ENCODE data around the gene MBNL1. TPM values are rescaled to one million over a fixed set of nuclear protein-coding genes. Genes with fewer than 3 reads are reported as not detected.

Gene MBNL1
- total RNA-seq, 1 donor from 2014 or later, result 14.7 TPM

DNA sequence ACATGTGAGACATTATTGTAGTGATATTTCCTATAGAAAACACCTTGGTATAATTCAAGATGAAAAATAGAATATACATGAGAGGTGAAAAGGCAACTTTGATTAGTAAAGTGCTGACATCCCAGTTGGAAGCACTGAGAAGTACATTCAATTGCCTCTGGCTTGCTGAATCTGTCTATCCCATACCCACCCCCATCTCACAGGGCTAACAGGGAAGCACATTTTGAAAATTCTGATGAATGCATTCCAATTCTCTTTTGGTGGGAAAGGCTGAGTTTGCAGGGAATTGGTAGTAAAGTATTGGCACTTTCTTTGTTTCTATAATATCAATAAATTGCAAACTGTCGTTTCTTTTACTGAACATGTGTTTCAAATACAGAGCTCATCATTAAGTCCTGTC, 122.9 kb downstream of the MBNL1 start:
- Histone ChIP-seq H2AFZ (replicated peaks) (no peak overlapping the region), H3K27ac (no peak overlapping the region), H3K4me2 (no peak overlapping the region), H3K9me3 (ENCODE audit: low read depth) (no peaks in the 10 kb centered on the region), H3F3A (ENCODE audit: low read depth) (no peaks in the 10 kb centered on the region), H4K20me1 (ENCODE audit: low read depth) (no peaks in the 10 kb centered on the region), H3K9ac (no peak overlapping the region), H3K36me3 (no peaks in the 10 kb centered on the region), H3K4me3 (no peak overlapping the region), H3K4me1 (peaks cover 5% of the 10 kb centered on the region), H3K27me3 (no peaks in the 10 kb centered on the region), H3K79me2 (ENCODE audit: low read depth) (peaks cover under 1% of the 10 kb centered on the region)
- H3K27ac Mint-ChIP-seq, result no peak overlapping the region
- no peaks in the 10 kb centered on the region for H3K27me3 Mint-ChIP-seq (ENCODE audit: insufficient read depth, low read depth)
- H3K4me1 Mint-ChIP-seq, result peaks cover 19% of the 10 kb centered on the region
- peaks cover 7% of the 10 kb centered on the region for H3K36me3 Mint-ChIP-seq
- no peak overlapping the region for H3K4me3 Mint-ChIP-seq
- TF ChIP-seq EZH2phosphoT487 (IDR thresholded peaks at IDR 0.05) (no peak), EZH2 (IDR thresholded peaks at IDR 0.05) (no peak)
- TF ChIP-seq, protein P1, sequence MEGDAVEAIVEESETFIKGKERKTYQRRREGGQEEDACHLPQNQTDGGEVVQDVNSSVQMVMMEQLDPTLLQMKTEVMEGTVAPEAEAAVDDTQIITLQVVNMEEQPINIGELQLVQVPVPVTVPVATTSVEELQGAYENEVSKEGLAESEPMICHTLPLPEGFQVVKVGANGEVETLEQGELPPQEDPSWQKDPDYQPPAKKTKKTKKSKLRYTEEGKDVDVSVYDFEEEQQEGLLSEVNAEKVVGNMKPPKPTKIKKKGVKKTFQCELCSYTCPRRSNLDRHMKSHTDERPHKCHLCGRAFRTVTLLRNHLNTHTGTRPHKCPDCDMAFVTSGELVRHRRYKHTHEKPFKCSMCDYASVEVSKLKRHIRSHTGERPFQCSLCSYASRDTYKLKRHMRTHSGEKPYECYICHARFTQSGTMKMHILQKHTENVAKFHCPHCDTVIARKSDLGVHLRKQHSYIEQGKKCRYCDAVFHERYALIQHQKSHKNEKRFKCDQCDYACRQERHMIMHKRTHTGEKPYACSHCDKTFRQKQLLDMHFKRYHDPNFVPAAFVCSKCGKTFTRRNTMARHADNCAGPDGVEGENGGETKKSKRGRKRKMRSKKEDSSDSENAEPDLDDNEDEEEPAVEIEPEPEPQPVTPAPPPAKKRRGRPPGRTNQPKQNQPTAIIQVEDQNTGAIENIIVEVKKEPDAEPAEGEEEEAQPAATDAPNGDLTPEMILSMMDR (IDR thresholded peaks at IDR 0.05), result no peak
- no peaks in the 10 kb centered on the region for H3K9me3 Mint-ChIP-seq
- no peak for DNase-seq (ENCODE audit: low spot score)

DNA sequence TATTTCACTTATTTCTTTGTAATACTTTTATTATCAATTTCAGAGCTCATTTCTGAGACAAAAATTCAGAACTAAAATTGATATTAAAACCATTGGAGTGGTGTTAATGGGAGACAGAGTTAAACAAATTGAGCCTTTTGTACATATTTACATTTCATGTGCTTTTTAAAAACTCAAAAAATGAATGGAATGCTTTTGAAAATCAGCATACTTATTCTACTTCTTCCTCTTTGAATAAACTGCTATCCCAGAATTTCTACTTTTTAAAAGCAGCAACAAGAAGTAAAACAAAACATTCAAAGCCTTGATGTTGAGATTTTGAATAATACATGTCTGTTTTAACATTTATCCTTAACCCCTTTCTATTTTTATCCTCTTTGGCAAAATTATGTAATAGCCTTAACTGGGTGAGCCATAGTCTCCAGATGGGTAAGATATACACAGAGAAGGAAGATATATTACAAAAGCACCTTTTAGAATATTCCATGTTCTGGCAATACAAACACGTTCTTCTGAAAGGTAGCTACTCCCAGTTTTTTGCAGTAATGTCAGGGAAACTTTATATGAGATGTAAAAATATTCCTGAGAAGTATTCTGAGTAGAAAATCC, 123.6 kb downstream of the MBNL1 start:
- Histone ChIP-seq H3K9ac (no peak overlapping the region), H3K79me2 (ENCODE audit: low read depth) (no peaks in the 10 kb centered on the region), H2AFZ (replicated peaks) (no peak overlapping the region), H3K36me3 (no peaks in the 10 kb centered on the region), H3K4me1 (peaks cover 5% of the 10 kb centered on the region), H4K20me1 (ENCODE audit: low read depth) (no peaks in the 10 kb centered on the region), H3K27me3 (no peaks in the 10 kb centered on the region), H3K27ac (no peak overlapping the region), H3F3A (ENCODE audit: low read depth) (no peaks in the 10 kb centered on the region), H3K4me2 (no peak overlapping the region), H3K9me3 (ENCODE audit: low read depth) (no peaks in the 10 kb centered on the region), H3K4me3 (no peak overlapping the region)
- H3K4me3 Mint-ChIP-seq, result no peak overlapping the region
- no peaks in the 10 kb centered on the region for H3K27me3 Mint-ChIP-seq (ENCODE audit: insufficient read depth, low read depth)
- H3K4me1 Mint-ChIP-seq, result peaks cover 19% of the 10 kb centered on the region
- no peak overlapping the region for H3K27ac Mint-ChIP-seq
- H3K36me3 Mint-ChIP-seq, result peaks cover 6% of the 10 kb centered on the region
- no peaks in the 10 kb centered on the region for H3K9me3 Mint-ChIP-seq
- TF ChIP-seq, protein P1 (IDR thresholded peaks at IDR 0.05), result no peak
- TF ChIP-seq EZH2 (IDR thresholded peaks at IDR 0.05) (no peak), EZH2phosphoT487 (IDR thresholded peaks at IDR 0.05) (no peak)
- DNase-seq (ENCODE audit: low spot score), result no peak

DNA sequence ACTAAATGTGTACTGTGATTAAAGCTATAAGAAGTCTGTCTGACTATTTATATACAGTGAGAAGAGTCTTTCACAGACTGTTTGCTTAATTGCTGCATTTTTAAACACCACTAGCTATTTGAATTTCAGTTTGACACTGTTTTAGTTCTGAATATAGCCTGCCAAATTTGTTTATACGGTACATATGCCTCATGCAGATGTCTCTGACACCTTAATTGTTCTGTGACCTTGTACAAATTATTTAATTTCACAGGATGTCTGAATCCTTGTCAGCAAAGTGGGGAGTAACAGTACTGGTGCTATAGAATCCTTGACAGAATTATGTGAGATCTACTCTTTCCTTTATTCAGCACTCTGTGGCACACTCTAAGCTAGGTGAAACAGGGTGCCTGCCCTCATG, 125.5 kb downstream of the MBNL1 start:
- no peak overlapping the region for H3K4me2 ChIP-seq
- no peak for DNase-seq (ENCODE audit: low spot score)
- H3K9ac ChIP-seq, result no peak overlapping the region
- peaks cover 9% of the 10 kb centered on the region for H3K4me1 ChIP-seq
- Mint-ChIP-seq H3K9me3 (no peaks in the 10 kb centered on the region), H3K27ac (no peak overlapping the region), H3K36me3 (peaks cover 5% of the 10 kb centered on the region), H3K4me3 (no peak overlapping the region), H3K4me1 (peaks cover 19% of the 10 kb centered on the region), H3K27me3 (ENCODE audit: insufficient read depth, low read depth) (no peaks in the 10 kb centered on the region)
- H3F3A ChIP-seq (ENCODE audit: low read depth), result no peaks in the 10 kb centered on the region
- no peak overlapping the region for H3K4me3 ChIP-seq
- no peaks in the 10 kb centered on the region for H3K79me2 ChIP-seq (ENCODE audit: low read depth)
- no peaks in the 10 kb centered on the region for H3K9me3 ChIP-seq (ENCODE audit: low read depth)
- H4K20me1 ChIP-seq (ENCODE audit: low read depth), result no peaks in the 10 kb centered on the region
- no peaks in the 10 kb centered on the region for H3K27me3 ChIP-seq
- H3K27ac ChIP-seq, result no peak overlapping the region
- TF ChIP-seq EZH2 (IDR thresholded peaks at IDR 0.05), result no peak
- TF ChIP-seq, protein P1 (IDR thresholded peaks at IDR 0.05), result no peak
- H3K36me3 ChIP-seq, result no peaks in the 10 kb centered on the region
- H2AFZ ChIP-seq (replicated peaks), result no peak overlapping the region

Measured in neural progenitor cell (in vitro differentiated cells).